ENCODE data around the gene CACNA1D.
"Not testable (repeated sequence)": the region's sequence is repeated elsewhere in the genome, so short reads cannot be mapped to it uniquely, and the experiment has no call there.

Gene CACNA1D

GRCh38 chr3:53530205-53530604, 35.8 kb downstream of the CACNA1D start:
- no peak for DNase-seq

GRCh38 chr3:53531749-53532148, 37.3 kb downstream of the CACNA1D start:
- no peak for DNase-seq

- no peak for DNase-seq
Observed at GRCh38 chr3:53533472-53533871, 39.1 kb downstream of the CACNA1D start.

DNA sequence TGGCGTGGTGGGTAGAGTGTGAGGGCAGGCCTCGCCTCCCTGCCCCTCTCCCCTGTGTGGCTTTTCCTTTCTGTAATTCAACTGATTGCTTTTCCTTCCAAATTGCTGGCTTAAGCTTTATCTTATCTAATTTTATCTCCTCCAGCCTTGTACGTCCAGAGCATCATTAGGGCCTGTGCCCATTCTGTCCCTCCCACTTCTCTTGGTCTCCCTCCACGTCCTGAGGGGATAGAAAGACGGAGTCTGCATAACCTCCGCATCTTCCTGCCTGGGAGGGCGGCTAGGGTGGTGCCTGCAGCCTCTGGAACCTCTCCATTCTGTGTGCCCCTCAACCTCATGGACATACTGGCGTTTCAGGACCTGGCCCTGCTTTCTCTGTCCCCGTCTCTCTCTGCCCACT, 39.8 kb downstream of the CACNA1D start:
- DNase-seq, result no peak

DNA sequence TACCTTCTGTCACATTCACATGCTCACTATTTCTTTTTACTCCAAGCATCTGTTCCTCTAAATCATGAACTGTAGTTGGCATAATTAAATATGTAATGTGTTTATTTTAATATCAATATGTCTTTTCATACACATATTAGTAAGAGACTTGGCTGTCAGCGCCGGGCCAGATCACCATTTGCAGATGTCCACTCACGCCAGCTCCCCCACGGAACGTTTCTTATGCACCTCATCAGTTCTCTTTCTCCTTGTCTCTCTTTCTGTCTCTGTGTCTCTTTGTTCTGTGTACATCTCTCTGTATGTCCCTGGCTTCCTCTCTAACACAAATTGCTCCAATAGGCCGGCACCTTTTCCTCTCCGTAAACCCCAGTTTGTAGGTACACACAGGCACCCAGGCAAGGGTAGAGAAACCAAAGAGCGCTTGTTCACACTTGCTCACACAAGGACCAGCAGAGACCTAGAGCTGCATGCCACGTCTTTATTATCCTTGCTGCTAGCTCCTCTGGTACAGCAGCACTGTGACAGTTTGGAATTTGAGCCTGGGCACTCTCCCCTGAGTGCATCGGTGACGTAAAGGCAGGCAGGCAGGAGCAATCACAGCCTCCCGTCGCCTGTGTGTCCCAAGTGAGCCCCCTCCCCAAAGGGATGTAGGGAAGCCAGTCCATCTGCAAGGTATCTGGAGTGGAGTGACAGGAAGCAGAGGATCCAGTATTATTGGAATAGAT, 40.4 kb downstream of the CACNA1D start:
- no peak for DNase-seq

DNA sequence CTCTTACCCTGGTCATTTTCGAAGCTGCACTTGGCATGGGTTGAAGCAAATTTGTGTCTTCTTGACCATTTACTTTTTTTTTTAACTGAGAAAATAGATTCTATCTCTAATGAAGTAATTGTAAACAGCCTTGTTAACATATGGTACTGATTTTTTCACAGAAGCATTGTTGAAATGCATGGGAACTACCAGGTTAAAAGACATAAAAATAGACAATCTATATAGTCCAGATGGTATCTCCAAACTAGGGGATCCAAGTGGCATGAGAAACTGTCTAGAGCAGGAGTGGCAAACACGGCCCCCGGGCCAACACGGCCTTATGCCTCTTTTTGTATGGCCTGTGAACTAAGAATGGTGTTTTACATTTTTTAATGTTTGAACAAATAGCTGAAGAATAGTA, 41.9 kb downstream of the CACNA1D start:
- DNase-seq, result no peak

GRCh38 chr3:53544357-53544756, 49.9 kb downstream of the CACNA1D start:
- no peak for DNase-seq

DNA sequence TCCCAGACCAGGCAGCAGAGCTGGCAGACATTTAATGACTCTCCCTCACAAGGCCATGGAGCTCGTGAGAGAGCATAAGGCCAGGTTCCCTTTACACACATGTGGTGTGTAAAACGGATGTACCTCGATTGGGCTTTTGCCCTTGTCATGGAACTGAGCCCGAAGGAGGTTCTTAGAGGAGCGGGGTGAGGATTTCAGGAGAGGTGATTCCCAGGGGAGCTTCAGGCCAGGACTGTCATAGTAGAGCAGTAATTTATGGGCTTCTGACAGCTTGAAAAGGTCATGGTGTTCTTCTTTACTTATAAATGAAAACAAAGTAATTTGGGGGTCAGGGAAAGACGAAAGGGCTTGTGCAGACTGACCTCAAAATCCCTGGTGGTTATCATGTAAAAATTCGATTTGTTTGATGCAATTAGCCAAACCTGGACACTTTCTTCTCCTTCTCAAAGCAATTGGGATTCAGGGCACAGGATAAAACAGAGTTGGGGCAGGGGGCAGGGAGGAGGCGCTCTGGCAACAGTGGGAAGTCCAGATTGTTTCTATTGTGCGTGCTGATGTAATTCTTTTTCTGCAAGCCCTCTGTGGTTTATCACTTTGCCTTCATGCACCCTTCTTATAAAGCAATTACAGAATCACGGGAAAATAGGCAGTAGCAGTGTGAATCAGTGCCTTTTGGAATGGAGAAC, 51.0 kb downstream of the CACNA1D start:
- no peak for DNase-seq

GRCh38 chr3:53545996-53546359, 51.6 kb downstream of the CACNA1D start:
- no peak for DNase-seq

DNA sequence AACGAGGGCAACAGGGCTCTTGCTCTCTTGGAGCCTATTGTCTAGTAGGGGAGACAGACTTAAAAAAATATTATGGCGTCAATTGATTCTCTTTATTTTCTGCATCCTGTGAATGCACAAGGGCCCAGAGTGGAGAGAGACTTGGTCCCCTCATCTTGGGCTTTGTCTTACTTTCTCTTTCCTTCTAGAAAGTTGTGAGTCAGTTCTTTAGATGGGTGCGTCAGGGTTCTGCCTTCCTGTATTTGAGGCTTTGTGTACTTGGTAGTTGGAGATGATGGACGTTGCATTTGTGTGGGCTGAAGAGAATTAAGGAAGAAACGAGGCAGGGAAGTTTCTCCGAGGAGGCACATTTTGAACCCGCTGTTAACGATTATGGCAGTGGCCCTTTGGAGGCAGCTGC, 52.9 kb downstream of the CACNA1D start:
- no peak for DNase-seq

DNA sequence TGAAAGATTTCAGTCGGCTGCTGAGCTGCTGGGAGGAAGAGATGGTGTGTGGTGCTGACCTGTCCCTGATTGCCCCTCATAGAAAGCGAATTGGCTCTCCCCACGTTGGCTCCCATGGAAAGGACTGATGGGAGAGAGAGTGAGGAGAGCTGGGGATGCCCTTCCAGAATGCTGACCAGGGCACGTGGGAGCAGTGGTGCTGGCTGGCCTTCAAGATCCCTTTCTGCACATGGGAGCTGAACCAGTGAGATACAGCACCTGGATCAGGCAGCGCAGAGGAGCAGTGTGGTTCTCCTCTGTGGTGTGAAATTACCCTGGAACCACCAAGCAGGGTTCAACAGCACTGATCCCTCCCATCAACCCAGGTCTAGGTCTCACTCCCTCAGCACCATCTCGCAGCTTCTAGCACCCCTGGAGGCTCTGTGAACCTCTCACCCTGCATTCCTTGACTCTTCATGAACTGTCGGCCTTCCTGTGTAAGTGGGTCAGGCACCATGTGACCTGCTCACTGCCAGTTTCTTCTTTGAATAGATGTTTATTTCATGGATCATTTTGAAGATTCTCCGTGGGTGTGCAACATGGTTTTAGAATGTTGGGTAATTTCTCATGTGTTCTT, 55.7 kb downstream of the CACNA1D start:
- DNase-seq, result no peak

DNA sequence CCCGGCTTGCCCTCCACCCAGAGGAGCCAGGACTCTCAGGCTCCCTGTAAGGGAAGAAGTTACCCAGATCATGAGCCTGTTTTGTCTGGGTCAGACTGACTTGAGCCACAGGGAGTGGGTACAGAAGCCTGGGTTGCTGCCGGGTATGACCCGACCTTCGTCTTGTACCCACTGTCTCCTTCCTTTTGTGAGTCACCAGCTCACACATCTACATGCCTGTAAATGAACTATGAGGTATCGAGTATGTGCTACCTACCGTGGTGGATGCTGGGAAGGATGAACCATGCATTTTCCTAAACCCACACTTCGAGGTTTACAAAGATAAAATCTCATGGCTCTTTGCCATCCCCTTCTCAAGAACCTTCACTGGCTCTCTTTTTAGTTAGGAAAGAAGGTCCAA, 56.9 kb downstream of the CACNA1D start:
- DNase-seq, result no peak

- no peak for DNase-seq
Observed at GRCh38 chr3:53552730-53553129, 58.3 kb downstream of the CACNA1D start.

- DNase-seq, result no peak
Observed at GRCh38 chr3:53553200-53553599, 58.8 kb downstream of the CACNA1D start.

DNA sequence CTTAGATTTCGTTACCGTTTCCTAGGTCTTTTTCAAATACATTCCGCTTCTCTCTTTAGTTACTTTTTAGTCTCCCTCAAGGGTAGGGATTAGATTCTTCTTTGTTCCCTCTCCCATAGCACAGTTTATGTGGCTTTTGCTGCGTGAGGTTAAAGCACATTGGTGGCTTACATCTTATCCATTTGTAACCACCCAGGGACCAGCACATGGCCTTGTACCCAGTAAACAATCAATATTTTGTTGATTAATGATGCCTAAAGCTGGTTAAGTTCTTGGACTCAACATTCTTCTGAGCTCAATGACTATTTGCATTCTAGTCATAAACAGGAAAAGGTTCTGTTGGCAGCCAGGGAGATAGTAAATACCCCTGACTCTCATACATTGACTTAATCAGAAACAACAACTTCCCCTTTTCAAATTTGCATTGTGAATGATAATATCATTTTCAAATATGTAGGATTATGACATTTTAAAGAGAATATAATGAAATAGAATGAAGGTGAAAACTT, 60.2 kb downstream of the CACNA1D start:
- no peak for DNase-seq

GRCh38 chr3:53555068-53555588, 60.7 kb downstream of the CACNA1D start:
- DNase-seq, result no peak

GRCh38 chr3:53566461-53567145, 72.2 kb downstream of the CACNA1D start:
- DNase-seq, result no peak

DNA sequence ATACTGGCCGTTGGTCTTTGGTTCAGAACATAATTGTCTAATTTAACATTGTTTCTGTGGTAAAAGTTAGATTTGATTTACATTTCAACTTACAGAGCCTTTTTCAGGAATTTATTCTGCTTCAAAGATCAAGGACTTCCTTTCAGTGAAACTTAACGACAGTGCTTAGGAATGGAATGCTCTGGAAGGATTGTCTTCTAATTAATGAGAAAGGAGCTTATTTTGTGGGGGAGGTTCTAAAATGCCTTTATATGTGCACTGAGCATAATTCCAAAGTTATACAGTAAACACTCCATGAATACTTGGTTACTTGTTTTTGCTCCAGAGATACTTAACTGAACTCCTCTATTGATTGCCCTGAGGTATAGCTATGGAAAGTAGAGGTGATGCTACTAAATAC, 75.7 kb downstream of the CACNA1D start:
- DNase-seq, result no peak

DNA sequence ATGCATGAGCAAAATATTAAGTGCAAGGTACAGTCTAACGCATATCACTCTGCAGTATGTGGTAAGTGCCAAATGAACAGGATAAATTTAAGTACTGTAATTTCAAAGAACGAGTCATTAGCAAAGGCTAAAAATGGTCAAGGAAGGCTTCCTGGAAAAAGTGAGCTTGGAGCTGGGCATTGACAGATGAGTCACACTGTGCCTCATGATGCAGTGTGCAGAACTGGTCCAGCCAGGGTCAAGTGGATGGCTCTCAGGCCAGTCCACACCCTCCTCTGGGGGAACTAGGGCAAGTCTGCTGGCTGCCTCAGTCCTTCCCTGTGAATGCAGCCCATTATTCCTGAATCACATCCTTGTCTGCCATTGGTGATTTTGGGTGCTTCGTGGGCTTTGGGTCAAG, 76.3 kb downstream of the CACNA1D start:
- DNase-seq, result no peak

DNA sequence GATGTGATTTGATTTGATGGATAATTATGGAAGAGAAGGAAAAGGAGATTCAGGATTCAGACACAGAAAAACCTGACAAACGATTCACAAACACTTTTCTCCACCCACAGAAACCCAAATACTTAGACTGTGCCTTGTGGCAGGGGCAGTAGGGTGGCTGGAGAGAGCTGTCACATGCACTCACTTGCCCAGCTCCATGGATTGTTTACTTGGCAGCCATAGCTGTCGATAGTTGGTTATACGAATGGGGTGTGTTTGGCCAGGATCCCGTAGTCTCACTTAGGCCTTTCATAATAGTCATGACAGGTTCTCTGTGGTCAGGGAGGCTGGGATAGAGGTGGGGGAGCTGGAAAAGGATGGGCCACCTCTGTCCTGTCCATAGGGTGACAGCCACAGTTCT, 76.9 kb downstream of the CACNA1D start:
- no peak for DNase-seq

DNA sequence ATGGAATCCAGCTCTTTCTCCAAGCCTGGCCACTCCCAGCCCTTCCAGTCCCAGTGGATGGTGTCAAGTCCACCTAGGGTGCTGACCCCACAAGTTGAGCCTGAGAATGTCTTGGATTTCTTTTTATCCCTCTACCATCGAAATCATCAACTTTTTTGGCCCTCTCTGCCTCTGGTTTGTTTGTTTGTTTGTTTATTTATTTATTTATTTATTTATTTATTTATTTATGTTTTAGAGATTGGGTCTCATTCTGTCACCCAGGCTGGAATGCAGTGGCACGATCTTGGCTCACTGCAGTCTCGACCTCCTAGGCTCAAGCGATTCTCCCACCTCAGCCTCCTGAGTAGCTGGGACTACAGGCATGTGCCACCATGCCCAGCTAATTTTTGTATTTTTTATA, 77.8 kb downstream of the CACNA1D start:
- DNase-seq, result not testable (repeated sequence)

GRCh38 chr3:53577506-53577905, 83.1 kb downstream of the CACNA1D start:
- DNase-seq, result no peak

- no peak for DNase-seq
Observed at GRCh38 chr3:53579636-53580035, 85.2 kb downstream of the CACNA1D start.

All from activated CD8-positive, alpha-beta memory T cell treated with anti-CD3 and anti-CD28 coated beads, Interleukin-2, amount 50 U/mL, for 4 hours (primary cell).